Tongue (tissue), 2 donors: ENCODE measurements around the gene TOR4A. TPM values are rescaled to one million over a fixed set of nuclear protein-coding genes. Genes with fewer than 3 reads are reported as not detected.
"Not testable (repeated sequence)": the region's sequence is repeated elsewhere in the genome, so short reads cannot be mapped to it uniquely, and the experiment has no call there.

Experiments
- DNase-seq: peaks from one replicate; pipeline ENCODE4 v3.0.0-alpha.2; 2015
- total RNA-seq: library from RNA; depleted of rRNA; stranded (reverse); fragments of >200 nt; gene quantifications from one replicate; pipeline ENCODE4 v1.2.3, GENCODE V29; 2014

The TOR4A gene
- total RNA-seq, 1 donor from 2014 or later = 5.4 TPM

DNA sequence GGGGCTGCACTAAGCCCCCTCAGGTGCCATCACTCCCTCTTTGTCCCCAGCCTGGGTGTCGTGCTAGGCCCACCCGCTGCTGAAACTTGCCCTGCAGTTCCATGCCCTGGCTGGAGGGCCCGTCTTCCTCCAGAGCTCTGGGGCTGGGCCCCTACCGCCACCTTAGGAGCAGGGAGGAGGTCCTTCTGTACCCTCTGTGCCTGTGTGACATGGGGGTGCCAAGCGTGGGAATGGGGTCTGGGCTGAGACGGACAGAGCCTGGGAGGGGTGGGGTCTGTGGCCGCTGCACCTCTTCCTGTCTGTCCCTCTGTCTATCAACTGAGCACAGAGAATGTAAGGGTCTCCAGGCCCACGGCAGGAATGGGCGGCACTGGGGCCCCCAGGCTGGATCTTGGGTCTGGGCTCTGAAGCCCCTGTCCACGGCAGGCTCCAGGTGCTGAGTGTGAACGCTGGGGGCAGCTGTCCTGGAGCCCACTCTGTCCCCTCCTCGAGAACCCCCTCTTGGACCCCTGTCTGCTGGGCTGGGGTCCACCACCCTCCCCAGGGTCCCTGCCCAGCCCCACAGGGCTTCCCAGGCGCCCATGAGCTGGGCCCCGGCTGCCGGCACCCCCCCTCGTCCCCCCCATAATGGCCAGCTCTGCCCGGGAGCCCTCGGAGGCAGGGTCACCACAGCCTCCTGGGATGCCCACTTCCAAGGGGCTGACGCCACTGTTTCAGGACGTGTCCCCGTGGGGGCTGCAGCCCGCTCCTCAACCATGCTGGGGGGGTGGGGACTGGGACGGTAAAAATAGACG lies 40.4 kb downstream of the TOR4A start:
- no peak for DNase-seq

DNA sequence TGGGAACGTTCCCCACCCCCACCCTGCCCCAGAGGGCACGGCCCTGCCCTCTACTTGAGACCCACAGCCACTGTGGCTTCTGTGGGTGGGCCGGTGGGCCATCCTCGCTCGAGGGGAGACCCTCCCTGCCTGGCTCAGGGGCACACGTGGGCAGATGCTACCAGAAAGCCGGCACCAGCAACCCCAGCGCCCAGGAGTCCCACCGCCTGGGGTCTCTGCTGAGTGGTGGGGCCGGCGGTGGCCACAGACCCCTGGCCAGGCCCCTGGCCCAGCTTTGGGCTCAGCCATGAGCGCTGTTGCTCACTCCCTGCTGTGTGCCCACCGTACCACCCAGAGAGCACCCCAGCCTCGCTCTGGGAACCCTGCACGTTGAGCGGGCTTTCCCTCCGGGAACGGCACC lies 41.1 kb downstream of the TOR4A start:
- DNase-seq = no peak

GRCh38 chr9:137319011-137319738 lies 41.6 kb downstream of the TOR4A start:
- DNase-seq = no peak

GRCh38 chr9:137319739-137320551 lies 42.4 kb downstream of the TOR4A start:
- DNase-seq = no peak

GRCh38 chr9:137320555-137321384 lies 43.2 kb downstream of the TOR4A start:
- no peak for DNase-seq

DNA sequence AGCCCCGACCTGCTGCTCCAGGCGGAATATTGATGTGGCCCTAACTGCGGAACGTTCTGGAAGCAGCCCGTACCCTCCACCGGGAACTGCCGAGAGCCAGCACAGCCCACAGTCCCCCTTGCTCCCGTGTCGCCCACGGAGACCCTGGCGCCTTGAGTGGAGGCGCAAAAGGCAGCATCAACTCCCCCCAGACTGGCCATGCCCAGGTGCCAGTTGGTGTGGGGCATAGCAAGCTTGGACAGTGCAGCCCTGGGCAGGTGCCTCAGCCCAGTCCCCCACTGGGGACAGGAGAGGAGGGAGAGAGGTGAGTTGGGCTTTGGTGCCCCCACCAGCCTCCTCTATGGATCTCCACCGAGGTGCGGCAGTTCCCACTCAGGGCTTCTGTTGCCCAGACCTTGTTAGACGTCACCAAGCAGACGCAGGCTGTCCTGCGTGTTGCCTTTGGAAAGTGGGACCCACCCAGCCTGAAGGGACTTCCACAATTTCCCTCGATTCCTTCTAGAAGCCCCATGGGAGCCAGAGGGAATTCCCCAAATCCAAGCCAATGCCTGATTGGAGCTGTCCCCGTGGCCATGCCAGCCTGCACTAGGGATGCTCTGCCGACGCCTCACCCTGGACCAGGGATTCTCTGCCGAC lies 44.3 kb downstream of the TOR4A start:
- no peak for DNase-seq

- no peak for DNase-seq
These were observed 46.2 kb downstream of the TOR4A start for GRCh38 chr9:137323531-137324331.

DNA sequence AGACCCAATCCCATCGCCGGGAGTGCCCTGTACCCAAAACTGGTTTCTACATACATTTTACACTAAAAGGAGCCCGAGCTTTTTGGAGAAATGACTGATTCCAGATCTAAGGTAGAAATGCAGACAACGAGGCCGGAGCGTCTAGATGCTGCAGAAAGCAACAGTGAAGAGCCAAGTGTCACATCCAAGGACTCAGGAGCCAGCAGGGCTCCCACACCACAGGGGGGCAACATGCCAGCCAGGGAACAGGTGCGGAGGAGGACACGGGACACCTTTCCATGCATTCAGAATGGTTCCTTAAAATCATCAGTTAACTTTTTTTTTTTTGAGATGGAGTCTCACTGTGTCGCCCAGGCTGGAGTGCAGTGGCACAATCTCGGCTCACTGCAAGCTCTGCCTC lies 47.6 kb downstream of the TOR4A start:
- no peak for DNase-seq

DNA sequence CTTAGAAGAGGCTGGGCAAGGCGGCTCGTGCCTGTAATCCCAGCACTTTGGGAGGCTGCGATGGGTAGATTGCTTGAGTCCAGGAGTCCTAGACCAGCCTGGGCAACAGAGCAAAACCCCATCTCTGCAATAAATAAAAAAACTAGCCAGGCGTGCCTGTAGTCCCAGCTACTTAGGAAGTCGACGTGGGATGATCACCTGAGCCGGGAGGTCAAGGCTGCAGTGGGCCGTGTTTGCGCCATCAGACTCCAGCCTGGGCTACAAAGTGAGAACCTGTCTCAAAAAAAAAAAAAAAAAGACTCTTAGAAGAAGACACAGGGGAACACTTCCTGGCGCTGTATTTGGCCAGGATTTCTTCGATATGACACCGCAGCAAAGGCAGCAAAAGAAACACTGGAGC lies 48.3 kb downstream of the TOR4A start:
- DNase-seq = no peak

DNA sequence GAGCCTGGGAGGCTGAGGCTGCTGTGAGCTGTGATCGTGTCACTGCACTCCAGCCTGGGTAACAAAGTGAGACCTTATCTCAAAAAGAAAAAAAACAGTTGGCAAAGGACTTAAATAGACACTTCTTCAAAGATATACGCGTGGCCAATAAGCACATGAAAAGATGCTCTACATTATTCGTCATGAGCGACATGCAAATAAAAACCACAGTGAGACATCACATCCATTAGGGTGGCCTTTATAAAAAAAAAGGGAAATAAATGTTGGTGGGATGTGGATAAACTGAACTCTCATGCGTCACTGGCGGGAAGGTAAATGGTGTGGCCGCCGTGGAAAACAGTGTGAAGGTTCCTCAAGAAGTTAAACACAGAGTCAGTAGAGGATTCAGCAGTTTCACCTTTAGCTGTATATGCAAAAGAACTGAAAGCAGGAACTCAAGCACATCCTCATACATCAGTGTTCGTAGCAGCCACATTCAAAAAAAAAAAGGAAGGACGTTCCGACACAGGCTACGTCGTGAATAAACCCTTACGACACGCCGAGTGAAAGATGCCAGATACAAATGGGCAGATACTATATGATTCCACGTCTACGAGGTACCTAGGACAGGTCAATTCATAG lies 49.0 kb downstream of the TOR4A start:
- no peak for DNase-seq

DNA sequence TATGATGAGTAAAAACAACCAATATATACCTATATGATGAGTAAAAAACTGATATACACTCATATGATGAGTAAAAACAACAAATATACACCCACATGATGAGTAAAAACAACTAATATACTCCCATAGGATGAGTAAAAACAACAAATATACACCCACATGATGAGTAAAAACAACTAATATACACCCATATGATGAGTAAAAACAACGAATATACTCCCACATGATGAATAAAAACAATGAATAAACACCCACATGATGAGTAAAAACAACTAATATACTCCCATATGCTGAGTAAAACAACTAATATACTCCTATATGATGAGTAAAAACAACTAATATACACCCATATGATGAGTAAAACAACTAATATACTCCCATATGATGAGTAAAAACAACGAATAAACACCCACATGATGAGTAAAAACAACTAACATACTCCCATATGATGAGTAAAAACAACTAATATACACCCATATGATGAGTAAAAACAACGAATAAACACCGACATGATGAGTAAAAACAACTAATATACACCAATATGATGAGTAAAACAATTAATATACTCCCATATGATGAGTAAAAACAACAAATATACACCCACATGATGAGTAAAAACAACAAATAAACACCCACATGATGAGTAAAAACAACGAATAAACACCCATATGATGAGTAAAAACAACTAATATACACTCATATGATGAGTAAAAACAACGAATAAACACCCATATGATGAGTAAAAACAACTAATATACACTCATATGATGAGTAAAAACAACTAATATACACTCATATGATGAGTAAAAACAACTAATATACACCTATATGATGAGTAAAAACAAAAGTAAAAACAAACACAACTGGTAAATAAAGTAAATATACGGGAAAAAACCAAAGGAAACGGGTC lies 50.4 kb downstream of the TOR4A start:
- DNase-seq = not testable (repeated sequence)

DNA sequence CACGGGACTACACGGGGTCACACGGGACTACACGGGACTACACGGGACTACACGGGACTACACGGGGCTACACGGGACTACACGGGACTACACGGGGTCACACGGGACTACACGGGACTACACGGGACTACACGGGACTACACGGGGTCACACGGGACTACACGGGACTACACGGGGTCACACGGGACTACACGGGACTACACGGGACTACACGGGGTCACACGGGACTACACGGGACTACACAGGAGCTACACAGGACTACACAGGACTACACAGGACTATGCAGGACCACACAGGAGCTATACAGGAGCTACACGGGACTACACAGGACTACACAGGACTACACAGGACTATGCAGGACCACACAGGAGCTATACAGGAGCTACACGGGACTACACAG lies 52.1 kb downstream of the TOR4A start:
- not testable (repeated sequence) for DNase-seq

- no peak for DNase-seq
These were observed 53.2 kb downstream of the TOR4A start for GRCh38 chr9:137330689-137331088.

- no peak for DNase-seq
These were observed 54.4 kb downstream of the TOR4A start for GRCh38 chr9:137331929-137332328.

Other genes starting within 250 kb of the TOR4A start
- 16.6 TPM for gene ABCA2, start 249.5 kb upstream of the TOR4A start, total RNA-seq
- gene FUT7, start 245.6 kb upstream of the TOR4A start, total RNA-seq = 0.10 TPM
- 27.0 TPM for gene NPDC1, start 231.5 kb upstream of the TOR4A start, total RNA-seq
- gene ENTPD2, start 223.7 kb upstream of the TOR4A start, total RNA-seq = 7.3 TPM
- 5.6 TPM for gene SAPCD2, start 207.2 kb upstream of the TOR4A start, total RNA-seq
- gene UAP1L1, start 200.2 kb upstream of the TOR4A start, total RNA-seq = 3.2 TPM
- gene MAN1B1, start 190.7 kb upstream of the TOR4A start, total RNA-seq = 59.5 TPM
- 22.8 TPM for gene DPP7, start 163.0 kb upstream of the TOR4A start, total RNA-seq
- 1.1 TPM for gene GRIN1, start 138.6 kb upstream of the TOR4A start, total RNA-seq
- 18.9 TPM for gene LRRC26, start 107.7 kb upstream of the TOR4A start, total RNA-seq
- gene TMEM210, start 105.7 kb upstream of the TOR4A start, total RNA-seq = not detected
- gene ANAPC2, start 89.2 kb upstream of the TOR4A start, total RNA-seq = 29.8 TPM
- gene SSNA1, start 89.0 kb upstream of the TOR4A start, total RNA-seq = 57.3 TPM
- gene TPRN, start 77.0 kb upstream of the TOR4A start, total RNA-seq = 5.7 TPM
- gene TMEM203, start 72.1 kb upstream of the TOR4A start, total RNA-seq = 38.3 TPM
- gene NDOR1, start 72.0 kb upstream of the TOR4A start, total RNA-seq = 3.0 TPM
- gene RNF208, start 55.5 kb upstream of the TOR4A start, total RNA-seq = not detected
- gene CYSRT1, start 52.6 kb upstream of the TOR4A start, total RNA-seq = 3.3 TPM
- not detected for gene RNF224, start 50.2 kb upstream of the TOR4A start, total RNA-seq
- gene SLC34A3, start 46.8 kb upstream of the TOR4A start, total RNA-seq = not detected
- 172 TPM for gene TUBB4B, start 36.4 kb upstream of the TOR4A start, total RNA-seq
- gene STPG3, start 26.4 kb upstream of the TOR4A start, total RNA-seq = not detected
- 50.9 TPM for gene NELFB, start 22.4 kb upstream of the TOR4A start, total RNA-seq
- 18.8 TPM for gene NRARP, start 24.5 kb downstream of the TOR4A start, total RNA-seq
- 19.9 TPM for gene EXD3, start 145.4 kb downstream of the TOR4A start, total RNA-seq
- gene NOXA1, start 145.7 kb downstream of the TOR4A start, total RNA-seq = 1.2 TPM
- 0.31 TPM for gene ENTPD8, start 163.6 kb downstream of the TOR4A start, total RNA-seq
- 10.7 TPM for gene NSMF, start 181.6 kb downstream of the TOR4A start, total RNA-seq